Esophagus (tissue), 2 donors: ENCODE measurements around the gene GALNT13. TPM values are rescaled to one million over a fixed set of nuclear protein-coding genes. Genes with fewer than 3 reads are reported as not detected.

Experiments used
- H3K27ac ChIP-seq, 2 donors: one replicate each; pipeline ENCODE4 v1.5.1; 2013; ENCODE audit warnings: low read depth in 2 of 2, mild to moderate bottlenecking in 2 of 2, inconsistent platforms in 1 of 2, low read length in 1 of 2, moderate library complexity in 1 of 2
- H3K27me3 ChIP-seq, 2 donors: one replicate each; pipeline ENCODE4 v1.6.1; 2013; ENCODE audit warnings: low read length in 2 of 2, control low read depth in 1 of 2, mild to moderate bottlenecking in 1 of 2; ENCODE audit not compliant: insufficient read depth in 2 of 2, control insufficient read depth in 1 of 2
- H3K36me3 ChIP-seq, 2 donors: one replicate each; pipeline ENCODE4 v1.6.1; 2013; ENCODE audit warnings: low read length in 1 of 2; ENCODE audit not compliant: control insufficient read depth in 2 of 2, insufficient read depth in 2 of 2
- H3K4me1 ChIP-seq, 2 donors: one replicate each; pipeline ENCODE4 v1.6.1; 2013; ENCODE audit warnings: low read length in 1 of 2; ENCODE audit not compliant: control insufficient read depth in 2 of 2, insufficient read depth in 2 of 2
- H3K4me3 ChIP-seq, 2 donors: one replicate each; pipeline ENCODE4 v1.5.1; 2013; ENCODE audit warnings: low read length in 2 of 2, mild to moderate bottlenecking in 2 of 2, low read depth in 1 of 2, moderate library complexity in 1 of 2
- H3K9me3 ChIP-seq, 2 donors: one replicate each; pipeline ENCODE4 v1.6.1; 2013; ENCODE audit warnings: mild to moderate bottlenecking in 2 of 2, low read depth in 1 of 2, low read length in 1 of 2, moderate library complexity in 1 of 2; ENCODE audit not compliant: control insufficient read depth in 2 of 2, insufficient read depth in 1 of 2
- WGBS, 2 donors: extraction: QIAGEN DNeasy Blood & Tissue Kit; methylation state at CpG; one replicate each; pipeline ENCODE4 v1.1.7; 2013; 5-methylcytosine and 5-hydroxymethylcytosine counted together
- polyA plus RNA-seq, 2 donors: library from polyadenylated mRNA; stranded (reverse); fragments of 200-250 nt; gene quantifications; one replicate each; pipeline ENCODE4 v1.2.3, GENCODE V29; 2013
- donor health status: healthy with polysubstance abuse.
- donor health status: Bipolar disorder and iron deficiency.

Gene GALNT13
- polyA plus RNA-seq, 2 donors = 0.02 TPM; not detected in 1

- H3K27ac ChIP-seq = no peak overlapping the region
- no peaks in the 10 kb centered on the region for H3K36me3 ChIP-seq
- no peaks in the 10 kb centered on the region for H3K27me3 ChIP-seq
- H3K4me1 ChIP-seq = no peaks in the 10 kb centered on the region
- H3K9me3 ChIP-seq = no peaks in the 10 kb centered on the region
- WGBS, 2 donors = 57 to 63% methylated on average over 8 of the region's 8 CpGs
- no peak overlapping the region for H3K4me3 ChIP-seq
These were observed 565.4 kb downstream of the GALNT13 start for GRCh38 chr2:154437104-154437503.

GRCh38 chr2:154439156-154439555 is 567.4 kb downstream of the GALNT13 start:
- no peaks in the 10 kb centered on the region for H3K4me1 ChIP-seq
- WGBS, 2 donors = 21 to 24% methylated on average over 2 of the region's 2 CpGs
- no peaks in the 10 kb centered on the region for H3K27me3 ChIP-seq
- H3K27ac ChIP-seq = no peak overlapping the region
- H3K36me3 ChIP-seq = no peaks in the 10 kb centered on the region
- no peaks in the 10 kb centered on the region for H3K9me3 ChIP-seq
- H3K4me3 ChIP-seq = no peak overlapping the region

- Histone ChIP-seq H3K27me3 (no peaks in the 10 kb centered on the region), H3K36me3 (no peaks in the 10 kb centered on the region), H3K4me3 (no peak overlapping the region), H3K27ac (no peak overlapping the region), H3K4me1 (no peaks in the 10 kb centered on the region), H3K9me3 (no peaks in the 10 kb centered on the region)
These were observed 572.2 kb downstream of the GALNT13 start for GRCh38 chr2:154443919-154444318.

GRCh38 chr2:154446324-154446723 is 574.6 kb downstream of the GALNT13 start:
- no peak overlapping the region for H3K4me3 ChIP-seq
- H3K4me1 ChIP-seq = no peaks in the 10 kb centered on the region
- 49 to 82% methylated on average over 2 of the region's 2 CpGs for WGBS, 2 donors
- H3K9me3 ChIP-seq = no peaks in the 10 kb centered on the region
- no peaks in the 10 kb centered on the region for H3K27me3 ChIP-seq
- no peak overlapping the region for H3K27ac ChIP-seq
- no peaks in the 10 kb centered on the region for H3K36me3 ChIP-seq

GRCh38 chr2:154447727-154448418 is 576.2 kb downstream of the GALNT13 start:
- Histone ChIP-seq H3K27me3 (no peaks in the 10 kb centered on the region), H3K9me3 (no peaks in the 10 kb centered on the region), H3K4me3 (no peak overlapping the region), H3K27ac (no peak overlapping the region), H3K4me1 (no peaks in the 10 kb centered on the region), H3K36me3 (no peaks in the 10 kb centered on the region)
- 37 to 43% methylated on average over 2 of the region's 2 CpGs for WGBS, 2 donors

GRCh38 chr2:154449951-154450658 is 578.4 kb downstream of the GALNT13 start:
- H3K36me3 ChIP-seq = no peaks in the 10 kb centered on the region
- no peak overlapping the region for H3K27ac ChIP-seq
- no peaks in the 10 kb centered on the region for H3K4me1 ChIP-seq
- H3K9me3 ChIP-seq = no peaks in the 10 kb centered on the region
- WGBS, 2 donors = 45 to 52% methylated on average over 6 of the region's 6 CpGs
- no peak overlapping the region for H3K4me3 ChIP-seq
- no peaks in the 10 kb centered on the region for H3K27me3 ChIP-seq

GRCh38 chr2:154452471-154452870 is 580.7 kb downstream of the GALNT13 start:
- Histone ChIP-seq H3K27ac (no peak overlapping the region), H3K36me3 (no peaks in the 10 kb centered on the region), H3K9me3 (no peaks in the 10 kb centered on the region), H3K4me3 (no peak overlapping the region), H3K4me1 (no peaks in the 10 kb centered on the region), H3K27me3 (no peaks in the 10 kb centered on the region)
- 48 to 54% methylated on average over 2 of the region's 2 CpGs for WGBS, 2 donors

- 66 to 68% methylated on average over 4 of the region's 4 CpGs for WGBS, 2 donors
- no peaks in the 10 kb centered on the region for H3K4me1 ChIP-seq
- no peaks in the 10 kb centered on the region for H3K9me3 ChIP-seq
- H3K36me3 ChIP-seq = no peaks in the 10 kb centered on the region
- no peaks in the 10 kb centered on the region for H3K27me3 ChIP-seq
- H3K27ac ChIP-seq = no peak overlapping the region
- no peak overlapping the region for H3K4me3 ChIP-seq
These were observed 581.3 kb downstream of the GALNT13 start for GRCh38 chr2:154452906-154453493.

- 93 to 97% methylated on average over 4 of the region's 4 CpGs for WGBS, 2 donors
- no peaks in the 10 kb centered on the region for H3K36me3 ChIP-seq
- no peaks in the 10 kb centered on the region for H3K27me3 ChIP-seq
- no peaks in the 10 kb centered on the region for H3K9me3 ChIP-seq
- no peaks in the 10 kb centered on the region for H3K4me1 ChIP-seq
- H3K4me3 ChIP-seq = no peak overlapping the region
- no peak overlapping the region for H3K27ac ChIP-seq
These were observed 583.4 kb downstream of the GALNT13 start for GRCh38 chr2:154455166-154455565.
